BJ (cell line): Measurements from ENCODE around the gene GPR12. TPM values are rescaled to one million over a fixed set of nuclear protein-coding genes. Genes with fewer than 3 reads are reported as not detected.

Experiments used
- CTCF ChIA-PET: fragments of 350-600 bp; formaldehyde crosslinking; extraction: SDS; loops from one replicate; lab custom pipeline; 2021; ENCODE audit warnings: antibody characterized with exemption, inconsistent platforms; lab: Yijun Ruan, JAX
- POLR2A ChIA-PET: fragments of 300-600 bp; sonication (Branson Sonifier 250); formaldehyde crosslinking; extraction: SDS; loops from one replicate; lab custom pipeline; 2021; ENCODE audit warnings: antibody characterized with exemption; lab: Charles Lee
- DNase-seq: peaks from one replicate; pipeline ENCODE4 v3.0.0-alpha.2; 2011; ENCODE audit warnings: low read depth
- H3K27me3 ChIP-seq: 2 replicates; pipeline ENCODE4 v1.6.0; 2011; ENCODE audit warnings: low read length; ENCODE audit not compliant: control insufficient read depth, insufficient read depth
- H3K36me3 ChIP-seq: 2 replicates; pipeline ENCODE4 v1.5.1; 2011; ENCODE audit warnings: low read length; ENCODE audit not compliant: control insufficient read depth, insufficient read depth
- H3K4me3 ChIP-seq: 2 replicates; pipeline ENCODE4 v1.5.1; 2011; ENCODE audit warnings: low read depth, mild to moderate bottlenecking, control low read depth, low read length
- CTCF ChIP-seq: IDR thresholded peaks from 2 replicates; pipeline ENCODE4 v1.5.1; 2011; ENCODE audit warnings: low read depth, mild to moderate bottlenecking, control low read depth, inconsistent platforms, low read length, moderate library complexity; ENCODE audit not compliant: insufficient read depth
- polyA plus RNA-seq: library from polyadenylated mRNA; depleted of rRNA; stranded (reverse); fragments of >200 nt; gene quantifications from 2 replicates; pipeline ENCODE4 v1.2.3, GENCODE V29; 2011; rRNA removed

GPR12 gene
- polyA plus RNA-seq, 1 experiment, result not detected

GRCh38 chr13:26707122-26708006 is 53.2 kb downstream of the GPR12 start:
- no peaks in the 10 kb centered on the region for H3K36me3 ChIP-seq
- TF ChIP-seq CTCF, result peak; percentile 65
- DNase-seq, result no peak
- ChIA-PET POLR2A (no interaction called here), CTCF (interaction anchor here (0.7 to 2.5 kb wide), 8 partner anchors 9 to 425 kb away, joined by 3 to 12 read pairs (median 5); no protein-coding TSS in a partner anchor)
- H3K4me3 ChIP-seq, result no peak overlapping the region
- H3K27me3 ChIP-seq, result peaks cover 4% of the 10 kb centered on the region; the same call in 1 of the 2 replicates

GRCh38 chr13:26706381-26706780 is 54.2 kb downstream of the GPR12 start:
- POLR2A ChIA-PET, result no interaction called here
- DNase-seq, result no peak
- CTCF ChIA-PET, result interaction anchor here (1.0 to 2.5 kb wide), 9 partner anchors 12 to 224 kb away, joined by 3 to 12 read pairs (median 6); no protein-coding TSS in a partner anchor
- Histone ChIP-seq H3K4me3 (no peak overlapping the region), H3K27me3 (peaks cover 4% of the 10 kb centered on the region; the same call in 1 of the 2 replicates), H3K36me3 (no peaks in the 10 kb centered on the region)
- no peak for TF ChIP-seq CTCF

- DNase-seq, result no peak
- Histone ChIP-seq H3K27me3 (peaks cover 4% of the 10 kb centered on the region; the same call in 1 of the 2 replicates), H3K4me3 (no peak overlapping the region), H3K36me3 (no peaks in the 10 kb centered on the region)
- no peak for TF ChIP-seq CTCF
- POLR2A ChIA-PET, result no interaction called here
- CTCF ChIA-PET, result interaction anchor here (1.1 to 2.5 kb wide), 6 partner anchors 11 to 222 kb away, joined by 3 to 12 read pairs (median 6); no protein-coding TSS in a partner anchor
Measured at GRCh38 chr13:26705536-26705935, 55.0 kb downstream of the GPR12 start.

Other genes starting within 250 kb of the GPR12 start
- gene WASF3, start 203.1 kb downstream of the GPR12 start, polyA plus RNA-seq, result 9.5 and 13.0 TPM in 2 replicates